Measurements from ENCODE around the gene UNC119.

UNC119 gene

DNA sequence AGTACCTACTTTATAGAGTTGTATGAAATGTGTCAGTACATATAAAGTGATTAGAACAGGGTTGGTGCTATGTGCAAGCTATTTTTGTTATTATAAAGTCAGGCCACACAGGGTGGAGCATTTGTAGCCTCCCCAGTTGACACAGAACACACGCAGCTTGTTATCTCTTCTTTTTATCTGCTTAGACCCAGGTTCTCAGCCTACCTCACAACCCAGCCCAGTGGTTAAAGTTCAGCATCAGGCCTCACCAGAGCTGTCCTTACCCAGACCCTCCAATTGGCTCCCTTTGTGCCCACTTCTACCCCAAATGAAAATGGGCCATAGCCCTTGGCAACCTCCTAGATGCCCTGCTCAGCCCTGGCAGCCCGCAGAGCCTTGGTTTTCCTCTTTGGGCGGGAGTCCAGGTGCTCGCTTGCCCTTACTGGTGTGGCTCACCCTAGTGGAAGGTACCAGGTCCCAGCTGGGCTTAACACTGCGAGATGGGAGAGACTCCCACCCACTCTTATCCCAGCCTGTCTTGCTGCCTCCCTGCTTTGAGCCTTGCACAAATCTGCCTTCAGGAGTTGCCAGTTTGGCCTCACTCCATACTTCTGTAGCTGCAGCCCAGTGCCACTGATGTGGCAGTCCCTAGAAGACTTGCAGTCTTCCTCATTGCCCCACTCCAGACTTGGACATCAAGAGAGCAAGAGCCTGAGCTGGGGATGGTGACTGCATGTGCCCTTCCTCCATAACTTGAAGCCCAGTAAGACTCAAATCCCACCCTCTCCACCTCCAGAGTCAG is 20.0 kb upstream of the UNC119 start:
- DNase-seq, result no peak

GRCh38 chr17:28571361-28572122 is 19.1 kb upstream of the UNC119 start, which contains the start of gene PIGS:
Gene PIGS (minus strand): TSS chr17:28571524. CDS start chr17:28571496, 28 bp downstream.
- peak; percentile 95 to 97 (median 97) for DNase-seq

DNA sequence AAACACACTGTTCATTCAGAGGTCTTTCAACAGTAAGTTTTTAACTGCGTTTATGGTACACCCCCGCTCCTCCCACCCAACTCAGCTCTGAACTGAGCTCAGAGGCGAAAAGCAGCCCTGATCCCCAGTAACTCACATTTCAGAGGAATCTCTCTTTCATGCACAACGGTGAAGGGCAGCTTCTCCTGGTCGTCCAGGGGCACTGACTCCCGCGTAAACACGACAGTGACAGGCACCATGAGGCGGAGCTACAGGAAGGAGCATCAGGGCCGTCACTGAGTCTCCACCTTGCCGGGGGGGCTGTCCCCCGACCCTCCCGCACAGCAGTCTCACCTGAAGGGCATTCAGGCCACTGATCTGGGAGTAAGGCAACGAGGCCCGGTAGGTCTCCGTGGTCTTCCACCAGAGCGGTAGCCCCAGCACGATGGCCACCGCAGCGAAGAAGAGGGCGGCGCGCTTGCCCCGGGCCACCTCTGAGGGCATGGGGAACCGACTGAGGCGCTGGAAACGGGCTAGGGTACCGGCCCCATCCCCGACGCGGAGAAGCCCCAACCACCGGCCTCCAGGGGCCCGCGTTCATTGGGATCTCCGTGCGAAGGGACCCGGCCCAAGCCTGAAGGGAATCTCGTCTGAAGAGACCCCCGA is 18.4 kb upstream of the UNC119 start:
- peak in 2 of 3 donors; percentile 33 to 45 for DNase-seq

DNA sequence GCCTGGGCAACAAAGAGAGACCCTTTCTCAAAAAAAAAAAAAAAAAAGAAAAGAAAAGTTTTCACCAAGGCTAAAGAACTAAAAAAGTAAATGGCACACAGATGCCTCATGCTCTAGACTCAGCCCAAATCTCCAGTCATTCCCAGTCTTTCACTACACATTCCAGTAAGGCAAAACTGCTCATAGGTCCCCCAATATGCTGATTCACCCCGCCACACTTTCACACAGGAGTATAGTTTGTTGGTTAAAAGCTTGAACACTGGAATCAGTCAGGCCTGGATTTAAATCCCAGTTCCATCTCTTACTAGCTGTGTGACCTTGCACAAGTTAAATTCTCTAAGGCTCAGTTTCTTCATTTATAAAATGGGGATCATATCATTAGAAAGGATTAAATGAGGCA is 17.0 kb upstream of the UNC119 start:
- no peak for DNase-seq

DNA sequence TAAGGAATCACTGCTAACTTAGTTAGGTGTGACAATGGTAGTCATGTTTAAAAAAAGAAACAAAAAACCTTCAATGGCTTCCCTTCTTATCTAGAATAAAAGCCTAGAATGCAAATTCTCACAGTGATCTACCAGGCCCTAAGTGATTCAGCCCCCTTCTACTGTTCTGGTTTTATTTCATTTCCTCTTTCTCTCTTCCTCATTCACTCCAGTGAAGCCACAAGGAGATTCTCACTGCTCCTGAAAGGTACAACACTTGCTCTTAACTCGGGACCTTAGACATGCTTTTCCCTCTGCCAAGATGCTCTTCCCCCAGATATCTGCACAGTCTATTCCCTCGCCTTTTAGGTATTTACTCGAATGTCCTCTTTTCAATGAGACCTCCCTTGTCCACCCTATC is 15.2 kb upstream of the UNC119 start:
- peak; percentile 63 to 79 (median 78) for DNase-seq

- DNase-seq, result no peak
Measured at GRCh38 chr17:28563475-28563874, 11.1 kb upstream of the UNC119 start.

- no peak for DNase-seq
Measured at GRCh38 chr17:28555022-28555421, 2.6 kb upstream of the UNC119 start.

DNA sequence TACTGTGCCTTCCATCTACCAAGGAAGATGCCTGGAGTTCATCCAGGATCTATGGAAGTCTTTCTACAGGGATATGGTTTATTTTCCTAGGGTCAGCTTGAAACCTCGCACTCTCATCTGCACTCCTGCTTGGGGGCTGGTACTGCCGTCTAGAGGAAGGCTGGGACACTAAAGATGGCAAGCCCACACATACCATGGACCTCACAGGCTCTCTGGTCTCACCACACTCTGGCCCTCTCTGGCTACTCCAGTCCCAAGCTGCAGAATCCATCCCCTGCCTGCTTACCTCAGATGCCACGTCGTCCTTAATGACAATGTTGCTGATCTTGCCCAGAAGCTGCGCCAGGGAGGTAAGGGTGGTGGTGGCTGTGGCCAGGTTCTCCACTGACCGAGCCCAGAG is 2.1 kb upstream of the UNC119 start:
- DNase-seq, result peak in 1 of 3 donors; percentile 47

GRCh38 chr17:28553000-28553505 is 629 bp upstream of the UNC119 start:
- no peak for DNase-seq

- DNase-seq, result no peak
Measured at GRCh38 chr17:28551421-28552175, 826 bp downstream of the UNC119 start.

- DNase-seq, result no peak
Measured at GRCh38 chr17:28550858-28551257, 1.6 kb downstream of the UNC119 start.

GRCh38 chr17:28549236-28550132 is 2.9 kb downstream of the UNC119 start:
- peak; percentile 77 to 91 (median 87) for DNase-seq

- no peak for DNase-seq
Measured at GRCh38 chr17:28548417-28549130, 3.9 kb downstream of the UNC119 start.

- DNase-seq, result peak; percentile 84 to 88 (median 85)
Measured at GRCh38 chr17:28547623-28548416, 4.6 kb downstream of the UNC119 start.

DNA sequence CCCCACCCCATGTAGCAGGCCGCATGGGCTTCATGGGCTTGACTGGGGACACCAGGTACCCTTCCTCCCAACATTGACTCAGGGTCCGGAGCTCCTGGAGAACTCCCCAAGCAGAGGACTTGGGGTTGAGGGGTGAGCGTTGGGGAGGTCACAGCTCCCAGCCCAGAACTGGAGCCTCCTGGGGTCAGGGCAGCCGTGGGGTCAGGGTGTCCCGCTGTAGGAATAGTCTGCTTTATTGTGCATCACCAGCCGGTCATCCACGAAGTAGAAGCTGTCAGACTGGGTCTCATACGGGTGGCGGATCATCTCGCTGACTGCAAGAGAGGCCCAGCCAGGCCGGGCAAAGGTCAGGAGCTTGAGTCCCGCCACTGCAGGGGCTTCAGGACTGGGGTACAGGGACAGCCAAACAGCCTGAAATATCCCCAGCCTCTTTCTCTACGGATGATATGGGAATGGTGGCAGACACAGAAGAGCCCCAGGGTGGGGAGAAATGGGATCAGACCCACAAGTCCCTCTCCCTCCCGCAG is 5.3 kb downstream of the UNC119 start:
- no peak for DNase-seq

DNA sequence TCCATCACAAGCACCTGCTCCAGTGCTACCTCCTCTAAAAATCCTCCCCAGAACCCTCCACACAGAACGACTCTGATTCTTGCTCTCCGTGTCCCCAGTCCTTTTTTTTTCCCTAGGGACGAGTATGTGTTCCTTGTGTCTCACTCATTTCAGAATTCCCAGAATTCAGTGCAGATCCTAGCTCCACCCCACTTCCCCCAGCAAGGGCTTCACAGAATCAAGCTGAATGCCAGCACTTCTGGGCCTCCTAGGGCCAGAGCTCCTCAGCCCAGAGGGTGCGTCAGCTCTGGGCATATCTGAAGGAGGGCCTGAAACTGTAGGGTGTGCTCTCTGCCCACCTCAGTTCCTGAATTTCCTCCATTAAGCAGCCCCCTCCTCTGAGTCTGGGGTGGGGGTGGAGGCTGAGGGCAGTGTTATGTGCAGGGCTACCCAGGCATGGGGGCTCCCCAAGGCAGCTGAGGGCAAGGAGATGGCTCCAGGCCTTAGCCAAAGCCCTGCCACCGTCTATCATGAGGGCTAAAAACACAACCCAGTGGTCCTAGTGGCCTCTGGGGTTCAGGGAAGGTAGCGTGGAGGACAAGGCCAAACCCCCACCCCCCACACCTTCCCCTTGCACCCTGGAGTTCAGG is 6.5 kb downstream of the UNC119 start:
- DNase-seq, result no peak

DNA sequence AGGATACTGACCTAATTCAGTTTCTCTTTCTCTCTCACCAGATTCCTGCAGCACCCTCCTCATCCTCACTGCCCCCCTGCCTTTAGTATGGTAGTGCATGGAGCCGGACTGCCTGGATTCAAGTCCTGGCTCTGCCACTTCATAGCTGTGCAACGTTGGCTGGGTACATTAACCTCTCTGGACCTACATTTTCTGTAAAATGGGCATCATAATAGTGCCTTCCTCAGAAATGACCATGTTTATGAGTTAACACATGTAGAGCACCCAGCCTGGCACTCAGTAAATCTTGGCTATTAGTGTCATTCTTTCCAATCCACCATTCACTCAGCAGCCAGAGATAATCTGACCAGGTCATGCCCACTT is 7.3 kb downstream of the UNC119 start:
- DNase-seq, result no peak

DNA sequence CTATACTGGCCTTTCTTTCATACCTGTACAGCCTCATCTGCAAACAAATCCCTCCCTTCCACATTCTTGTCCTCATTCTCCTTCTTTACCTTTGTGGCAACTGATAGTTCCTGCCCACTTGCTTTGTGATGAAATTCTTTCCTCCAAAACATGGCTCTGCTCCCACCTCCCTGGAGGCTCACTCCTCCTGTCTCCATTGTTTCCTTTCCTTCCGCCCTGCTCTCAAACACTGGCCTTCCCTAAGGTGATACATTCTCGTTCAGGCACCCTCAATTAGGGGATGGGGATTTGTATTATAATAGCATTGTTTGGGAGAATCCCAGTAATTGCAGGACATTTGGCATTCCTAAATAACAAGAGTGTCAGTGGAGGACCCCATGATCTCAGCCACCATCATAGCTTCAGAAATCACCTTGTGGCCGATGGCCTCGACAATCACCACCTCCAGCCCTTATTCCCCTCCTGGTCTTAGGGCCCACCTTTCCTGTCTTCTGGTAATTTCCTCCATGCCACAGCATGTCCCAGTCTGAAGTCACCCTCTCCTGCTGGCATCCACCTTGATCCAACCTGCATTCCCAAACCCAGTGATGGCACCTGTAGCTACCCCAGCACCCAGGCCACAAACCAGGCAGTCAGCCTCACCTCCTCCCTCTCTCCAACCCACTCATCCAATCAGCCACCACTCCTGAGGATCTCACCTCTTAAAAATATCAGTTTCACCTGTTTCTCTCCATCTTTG is 7.9 kb downstream of the UNC119 start:
- DNase-seq, result no peak

DNA sequence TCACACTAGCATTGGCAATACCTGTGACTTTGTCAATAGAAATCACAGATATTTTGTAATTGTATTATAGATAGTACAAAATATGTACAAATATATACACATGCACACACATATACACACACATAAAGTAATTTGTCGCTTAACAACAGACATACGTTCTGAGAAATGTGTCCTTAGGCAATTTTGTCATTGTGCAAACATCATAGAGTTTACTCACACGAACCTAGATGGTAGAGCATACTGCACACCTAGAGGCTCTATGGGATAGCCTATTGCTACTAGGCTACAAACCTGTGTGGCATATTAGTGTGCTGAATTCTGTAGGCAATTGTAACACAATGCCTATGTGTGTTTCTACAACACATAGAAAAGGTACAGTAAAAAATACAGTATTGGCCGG is 11.0 kb downstream of the UNC119 start:
- no peak for DNase-seq
